ENCODE results near the gene HHAT.

DNA sequence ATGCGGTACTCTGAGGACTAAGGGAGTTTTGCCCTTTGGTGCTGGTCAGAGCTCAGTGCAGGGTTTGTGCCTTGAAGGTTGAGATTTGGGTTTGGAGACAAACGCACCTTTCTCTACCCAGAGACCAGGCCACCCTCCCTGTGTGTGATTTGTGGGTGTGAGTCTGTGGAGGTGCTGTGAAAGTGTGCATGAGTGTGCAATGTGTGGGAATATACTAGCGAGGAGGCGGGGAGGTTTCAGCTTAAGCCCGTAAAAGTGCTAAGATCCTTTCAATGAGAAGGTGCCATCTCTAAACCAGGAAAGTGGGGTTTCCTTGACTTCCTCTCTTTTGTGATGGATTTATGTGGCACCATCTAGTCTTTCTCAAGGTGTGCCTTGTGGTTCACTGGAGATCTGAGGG lies 225.7 kb downstream of the HHAT start:
- TF ChIP-seq, protein P1, sequence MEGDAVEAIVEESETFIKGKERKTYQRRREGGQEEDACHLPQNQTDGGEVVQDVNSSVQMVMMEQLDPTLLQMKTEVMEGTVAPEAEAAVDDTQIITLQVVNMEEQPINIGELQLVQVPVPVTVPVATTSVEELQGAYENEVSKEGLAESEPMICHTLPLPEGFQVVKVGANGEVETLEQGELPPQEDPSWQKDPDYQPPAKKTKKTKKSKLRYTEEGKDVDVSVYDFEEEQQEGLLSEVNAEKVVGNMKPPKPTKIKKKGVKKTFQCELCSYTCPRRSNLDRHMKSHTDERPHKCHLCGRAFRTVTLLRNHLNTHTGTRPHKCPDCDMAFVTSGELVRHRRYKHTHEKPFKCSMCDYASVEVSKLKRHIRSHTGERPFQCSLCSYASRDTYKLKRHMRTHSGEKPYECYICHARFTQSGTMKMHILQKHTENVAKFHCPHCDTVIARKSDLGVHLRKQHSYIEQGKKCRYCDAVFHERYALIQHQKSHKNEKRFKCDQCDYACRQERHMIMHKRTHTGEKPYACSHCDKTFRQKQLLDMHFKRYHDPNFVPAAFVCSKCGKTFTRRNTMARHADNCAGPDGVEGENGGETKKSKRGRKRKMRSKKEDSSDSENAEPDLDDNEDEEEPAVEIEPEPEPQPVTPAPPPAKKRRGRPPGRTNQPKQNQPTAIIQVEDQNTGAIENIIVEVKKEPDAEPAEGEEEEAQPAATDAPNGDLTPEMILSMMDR (IDR thresholded peaks at IDR 0.05; ENCODE audit: poor library complexity, severe bottlenecking) = no peak
- TF ChIP-seq EP300 (conservative IDR thresholded peaks at IDR 0.05; ENCODE audit: poor library complexity, severe bottlenecking) (no peak), RAD21 (conservative IDR thresholded peaks at IDR 0.05) (no peak)
